GM19438 (cell line): ENCODE data around the gene SCP2.

Experiments
- ATAC-seq: cut with Tn5 transposase; IDR thresholded peaks from one replicate; pipeline ENCODE4 v1.9.1; 2021; ENCODE audit warnings: low read depth; ENCODE audit not compliant: unreplicated experiment

Gene SCP2

GRCh38 chr1:53063744-53064515, 136.9 kb downstream of the SCP2 start:
- ATAC-seq: no peak

GRCh38 chr1:53065391-53065790, 138.3 kb downstream of the SCP2 start:
- no peak for ATAC-seq

GRCh38 chr1:53066488-53066887, 139.4 kb downstream of the SCP2 start:
- no peak for ATAC-seq

- ATAC-seq: no peak
Observed at GRCh38 chr1:53066891-53067738, 140.0 kb downstream of the SCP2 start.

GRCh38 chr1:53067886-53068285, 140.8 kb downstream of the SCP2 start:
- no peak for ATAC-seq

- no peak for ATAC-seq
Observed at GRCh38 chr1:53068314-53069099, 141.4 kb downstream of the SCP2 start.

- no peak for ATAC-seq
Observed at GRCh38 chr1:53069265-53069662, 142.2 kb downstream of the SCP2 start.

GRCh38 chr1:53069663-53070327, 142.7 kb downstream of the SCP2 start:
- no peak for ATAC-seq

- ATAC-seq: no peak
Observed at GRCh38 chr1:53070621-53071020, 143.5 kb downstream of the SCP2 start.

- no peak for ATAC-seq
Observed at GRCh38 chr1:53071167-53071865, 144.2 kb downstream of the SCP2 start.

GRCh38 chr1:53071915-53072314, 144.8 kb downstream of the SCP2 start:
- ATAC-seq: no peak

GRCh38 chr1:53073287-53073686, 146.2 kb downstream of the SCP2 start:
- ATAC-seq: no peak

GRCh38 chr1:53073868-53074311, 146.8 kb downstream of the SCP2 start:
- no peak for ATAC-seq

GRCh38 chr1:53074313-53075154, 147.5 kb downstream of the SCP2 start:
- ATAC-seq: no peak

GRCh38 chr1:53075206-53075605, 148.1 kb downstream of the SCP2 start:
- ATAC-seq: no peak

GRCh38 chr1:53075761-53076163, 148.7 kb downstream of the SCP2 start:
- ATAC-seq: no peak

GRCh38 chr1:53076165-53076564, 149.1 kb downstream of the SCP2 start:
- ATAC-seq: no peak

- no peak for ATAC-seq
Observed at GRCh38 chr1:53076721-53077598, 149.9 kb downstream of the SCP2 start.
